Testis (tissue), 2 donors: ENCODE data around the gene ACAP3.

Source experiments
- POLR2A ChIP-seq: fragments of 450-650 bp; IDR thresholded peaks from one replicate; pipeline ENCODE4 v1.6.1; 2017; ENCODE audit warnings: antibody characterized with exemption, mild to moderate bottlenecking, moderate library complexity
- TF ChIP-seq, protein P1 (sequence below), 3 experiments: fragments of 450-650 bp in 2 of 3; fragments of 200-600 bp in 1 of 3; sonication (generic) in 1 of 3; IDR thresholded peaks; one replicate each; pipeline ENCODE4 v1.5.1; 2016 to 2019; ENCODE audit warnings: antibody characterized with exemption in 3 of 3, mild to moderate bottlenecking in 2 of 3, moderate library complexity in 1 of 3

DNA sequence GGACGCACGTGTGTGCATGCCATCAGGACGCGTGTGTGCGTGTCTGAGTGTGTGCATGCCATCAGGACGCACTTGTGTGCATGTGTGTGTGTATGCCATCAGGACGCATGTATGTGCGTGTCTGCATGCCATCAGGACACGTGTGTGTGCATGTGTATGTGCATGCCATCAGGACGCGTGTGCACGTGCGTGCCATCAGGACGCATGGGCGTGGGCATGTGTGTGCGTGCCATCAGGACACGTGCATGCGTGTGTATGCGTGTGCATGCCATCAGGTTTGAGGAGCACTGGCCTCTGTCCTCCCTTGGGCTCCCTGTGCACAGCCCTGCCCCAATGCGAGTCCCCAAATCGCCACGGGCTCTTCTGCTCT lies 48.6 kb downstream of the ACAP3 start:
- TF ChIP-seq, protein P1, sequence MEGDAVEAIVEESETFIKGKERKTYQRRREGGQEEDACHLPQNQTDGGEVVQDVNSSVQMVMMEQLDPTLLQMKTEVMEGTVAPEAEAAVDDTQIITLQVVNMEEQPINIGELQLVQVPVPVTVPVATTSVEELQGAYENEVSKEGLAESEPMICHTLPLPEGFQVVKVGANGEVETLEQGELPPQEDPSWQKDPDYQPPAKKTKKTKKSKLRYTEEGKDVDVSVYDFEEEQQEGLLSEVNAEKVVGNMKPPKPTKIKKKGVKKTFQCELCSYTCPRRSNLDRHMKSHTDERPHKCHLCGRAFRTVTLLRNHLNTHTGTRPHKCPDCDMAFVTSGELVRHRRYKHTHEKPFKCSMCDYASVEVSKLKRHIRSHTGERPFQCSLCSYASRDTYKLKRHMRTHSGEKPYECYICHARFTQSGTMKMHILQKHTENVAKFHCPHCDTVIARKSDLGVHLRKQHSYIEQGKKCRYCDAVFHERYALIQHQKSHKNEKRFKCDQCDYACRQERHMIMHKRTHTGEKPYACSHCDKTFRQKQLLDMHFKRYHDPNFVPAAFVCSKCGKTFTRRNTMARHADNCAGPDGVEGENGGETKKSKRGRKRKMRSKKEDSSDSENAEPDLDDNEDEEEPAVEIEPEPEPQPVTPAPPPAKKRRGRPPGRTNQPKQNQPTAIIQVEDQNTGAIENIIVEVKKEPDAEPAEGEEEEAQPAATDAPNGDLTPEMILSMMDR (IDR thresholded peaks at IDR 0.05): no peak
- TF ChIP-seq POLR2A: no peak
